Measurements from ENCODE around the gene TMEM238. TPM values are rescaled to one million over a fixed set of nuclear protein-coding genes. Genes with fewer than 3 reads are reported as not detected.
A peak's percentile ranks its signal among the peaks of the same experiment; 100 is the strongest.
"Not testable (repeated sequence)": the region's sequence is repeated elsewhere in the genome, so short reads cannot be mapped to it uniquely, and the experiment has no call there.

The TMEM238 gene
- total RNA-seq, 1 donor from 2014 or later = 0.26 TPM

DNA sequence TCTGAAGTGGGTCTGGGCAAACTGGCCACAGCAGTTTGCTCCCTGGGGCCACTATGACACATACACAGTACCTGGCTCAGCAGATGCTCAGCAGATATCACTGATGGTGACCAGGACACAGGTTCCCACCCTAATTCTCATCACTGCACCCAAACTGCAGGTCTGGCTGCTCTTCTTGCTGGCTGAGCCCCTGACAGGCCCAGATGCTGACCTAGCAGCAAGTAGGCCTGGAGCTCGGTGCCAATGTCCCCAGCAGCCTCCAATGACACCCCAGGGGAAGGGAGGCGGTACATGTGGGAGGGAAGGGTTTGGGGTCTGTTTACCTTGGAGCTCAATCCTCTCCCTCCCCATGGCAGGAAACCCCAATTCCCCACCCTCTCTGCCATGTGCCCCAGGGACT lies 18.4 kb upstream of the TMEM238 start:
- DNase-seq (ENCODE audit: low read depth in 2 of 2) = no peak

DNA sequence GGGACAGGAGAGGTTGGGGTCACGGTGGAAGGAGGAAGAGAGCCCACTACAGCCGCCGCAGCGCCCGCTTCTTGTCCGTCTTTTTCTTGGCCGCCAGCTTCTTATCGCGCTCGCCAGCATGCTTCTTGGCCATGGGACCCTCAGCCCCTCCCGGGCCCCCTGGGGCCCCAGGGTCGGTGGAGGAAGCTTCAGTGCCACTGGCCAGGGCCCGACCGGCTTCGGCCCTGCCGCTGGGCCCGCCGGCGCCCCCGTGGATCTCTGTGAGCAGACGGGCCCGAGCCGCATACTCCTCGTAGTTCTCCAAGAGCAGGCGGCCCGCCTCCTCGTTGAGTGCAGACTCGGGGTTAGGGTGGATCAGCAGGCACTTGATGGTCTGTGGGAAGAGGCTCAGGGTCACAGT lies 17.3 kb upstream of the TMEM238 start:
- DNase-seq (ENCODE audit: low read depth in 2 of 2) = not testable (repeated sequence)

DNA sequence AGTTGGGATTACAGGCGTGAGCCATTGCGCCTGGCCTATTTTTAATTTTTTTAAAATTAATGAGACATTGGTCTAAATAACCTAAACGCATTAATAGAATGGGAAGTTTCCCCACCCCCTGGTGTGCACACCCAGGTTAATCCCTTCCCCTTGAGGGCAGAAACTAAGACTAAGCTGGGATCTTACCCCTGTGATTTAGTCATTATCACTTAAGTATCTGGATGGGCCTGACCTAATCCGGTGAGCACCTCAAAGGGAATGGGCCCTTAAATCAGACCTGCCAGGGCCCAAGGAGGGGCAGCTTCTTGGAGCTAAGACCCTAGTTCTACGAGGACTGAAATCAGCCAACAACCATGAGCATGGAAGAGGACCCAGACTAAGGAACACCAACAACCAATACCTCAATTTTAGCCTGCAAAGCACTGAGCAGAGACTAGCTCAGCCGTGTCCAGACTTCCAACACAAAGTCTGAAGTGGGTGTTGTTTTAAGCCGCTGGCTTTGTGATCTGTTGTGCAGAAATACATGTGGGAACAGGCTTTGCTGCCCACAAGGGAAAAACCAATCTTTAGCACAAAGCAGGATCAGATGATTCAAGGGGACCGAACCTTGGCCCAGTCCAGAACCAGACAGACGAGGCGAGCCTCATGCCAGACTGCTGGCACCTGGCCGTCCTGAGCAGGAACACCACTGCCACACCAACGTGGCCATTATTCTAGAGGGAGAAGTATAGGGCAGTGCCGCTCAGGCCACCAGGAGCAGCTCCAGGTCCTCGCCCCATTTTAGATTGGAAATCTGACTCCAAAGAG lies 16.4 kb upstream of the TMEM238 start:
- no peak for DNase-seq (ENCODE audit: low read depth in 2 of 2)

DNA sequence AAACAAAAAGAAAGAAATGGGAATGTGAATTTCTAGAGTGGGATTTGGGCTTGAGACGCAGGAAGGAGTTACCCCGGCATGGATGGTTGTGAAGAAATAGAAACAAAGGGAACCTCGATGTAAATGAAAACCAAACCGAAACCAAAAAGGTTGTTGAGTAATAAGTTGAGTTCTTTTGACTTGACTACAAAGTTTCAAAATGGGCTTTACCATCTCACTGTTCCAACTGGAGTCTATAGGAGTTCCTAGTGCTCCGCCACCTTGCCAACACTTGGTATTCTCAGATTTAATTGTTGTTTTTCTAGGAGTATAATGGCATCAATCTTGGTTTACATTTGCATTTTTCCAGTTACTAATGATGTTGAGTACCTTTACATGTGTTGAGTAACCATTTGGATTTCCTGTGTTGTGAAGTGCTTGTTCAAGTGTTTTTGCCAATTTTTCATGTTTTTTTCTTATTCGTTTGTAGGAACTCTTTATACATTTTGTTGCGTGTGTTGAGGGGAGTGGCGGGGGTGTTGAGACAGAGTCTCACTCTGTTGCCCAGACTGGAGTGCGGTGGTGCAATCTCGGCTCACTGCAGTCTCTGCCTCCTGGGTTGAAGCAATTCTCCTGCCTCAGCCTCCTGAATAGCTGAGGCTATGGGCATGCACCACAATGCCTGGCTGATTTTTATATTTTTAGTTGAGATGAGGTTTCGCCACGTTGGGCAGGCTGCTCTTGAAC lies 14.3 kb upstream of the TMEM238 start:
- no peak for DNase-seq (ENCODE audit: low read depth in 2 of 2)

DNA sequence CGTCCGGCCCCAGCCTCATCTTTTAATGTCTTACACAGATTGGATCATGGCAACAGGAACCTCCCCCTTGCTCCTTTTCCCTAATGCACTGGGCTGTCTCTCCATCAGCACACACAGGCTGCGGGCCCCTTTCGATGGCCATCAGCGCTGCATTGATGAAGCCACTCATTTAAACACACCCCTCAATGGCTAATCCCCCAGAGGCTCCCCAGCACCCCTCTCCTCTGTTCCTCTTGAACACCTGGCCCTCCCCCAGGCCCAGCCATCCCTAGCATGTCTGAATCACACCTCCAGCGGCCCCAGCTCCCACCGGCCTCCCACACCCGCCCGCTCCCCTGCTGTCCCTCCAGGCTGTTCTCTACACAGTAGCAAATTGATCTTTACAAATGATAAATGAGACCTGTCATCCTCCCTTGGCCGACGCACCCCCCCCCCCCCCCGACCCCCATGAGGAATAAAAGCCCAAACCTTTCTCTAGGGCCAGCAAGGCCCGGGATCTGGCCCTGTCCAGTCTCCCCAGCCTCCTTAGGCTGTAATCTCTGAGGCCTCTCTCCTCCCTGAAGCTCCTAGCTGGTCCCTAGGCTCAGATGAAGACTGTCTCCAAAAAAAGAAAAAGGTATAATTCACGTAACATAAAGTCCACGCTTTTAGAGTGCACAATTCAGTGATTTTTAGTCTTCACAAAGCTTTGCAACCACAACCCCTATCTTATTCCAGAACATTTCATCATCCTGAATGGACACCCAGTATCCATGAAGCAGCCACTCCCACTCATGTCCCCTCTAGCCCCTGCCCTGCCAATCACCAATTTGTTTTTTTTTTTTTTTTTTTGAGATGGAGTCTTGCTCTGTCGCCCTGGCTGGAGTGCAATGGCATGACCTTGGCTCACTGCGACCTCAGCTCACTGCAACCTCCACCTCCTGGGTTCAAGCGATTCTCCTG lies 9.0 kb upstream of the TMEM238 start:
- DNase-seq (ENCODE audit: low read depth in 2 of 2) = no peak

DNA sequence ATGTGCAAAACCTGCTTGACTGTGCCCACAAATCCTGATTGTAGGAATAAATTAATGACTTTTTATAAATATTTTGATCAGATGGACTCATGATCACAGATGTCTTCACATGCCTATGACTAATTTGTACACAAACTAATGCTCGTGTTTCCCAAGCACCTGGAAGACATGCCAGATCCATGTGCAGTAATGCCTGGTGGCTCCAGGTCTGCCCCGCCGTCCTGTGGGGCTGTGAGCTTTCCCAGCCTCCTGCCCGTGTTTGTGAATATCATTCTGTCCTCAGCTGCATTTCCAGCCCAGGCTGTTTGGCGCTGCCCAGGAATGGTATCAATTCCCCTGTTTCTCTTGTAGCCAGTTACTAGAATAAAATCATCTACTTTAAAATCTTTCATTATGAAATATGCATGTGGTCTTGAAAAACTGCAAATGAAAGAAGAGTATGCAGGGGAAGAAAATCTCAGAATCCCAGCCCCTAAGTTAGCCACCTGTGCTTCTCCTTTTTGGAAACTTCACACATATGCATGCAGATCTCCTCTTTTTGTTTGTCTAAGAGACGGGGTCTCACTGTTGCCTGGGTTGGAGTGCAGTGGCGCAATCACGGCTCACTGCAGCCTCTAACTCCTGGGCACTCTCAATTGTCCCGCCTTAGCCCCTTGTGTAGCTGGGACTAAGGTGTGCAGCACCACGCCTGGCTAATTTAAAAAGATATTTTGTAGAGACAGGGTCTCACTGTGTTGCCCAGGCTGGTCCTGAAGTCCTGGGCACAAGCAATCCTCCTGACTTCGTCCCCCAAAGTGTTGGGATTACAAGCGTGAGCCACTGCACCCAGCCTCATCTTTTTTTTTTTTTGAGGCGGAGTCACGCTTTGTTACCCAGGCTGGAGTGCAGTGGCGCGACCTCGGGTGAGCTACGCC lies 7.9 kb upstream of the TMEM238 start:
- no peak for DNase-seq (ENCODE audit: low read depth in 2 of 2)

GRCh38 chr19:55391191-55391670 lies 7.1 kb upstream of the TMEM238 start:
- no peak for DNase-seq (ENCODE audit: low read depth in 2 of 2)

DNA sequence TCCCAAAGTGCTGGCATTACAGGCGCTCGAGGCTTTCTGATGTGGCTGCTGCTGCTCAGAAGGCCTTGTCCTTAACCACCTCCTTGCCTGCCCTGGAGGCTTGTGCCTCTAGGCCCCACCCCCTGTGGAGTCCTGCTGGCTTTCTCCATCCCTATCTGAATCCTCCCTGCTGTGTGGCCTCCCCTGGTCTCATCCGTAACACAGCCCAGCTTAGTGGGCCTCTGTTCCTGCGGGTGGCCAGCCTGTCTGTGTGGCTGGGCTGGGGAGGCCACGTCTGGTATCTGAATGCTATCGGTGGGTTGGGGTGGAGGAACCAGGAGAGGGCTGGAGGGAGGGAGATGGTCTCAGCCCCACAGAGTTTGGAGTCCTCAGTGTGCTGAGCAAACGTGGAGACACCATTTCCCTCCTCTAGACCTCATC lies 6.4 kb upstream of the TMEM238 start:
- no peak for DNase-seq (ENCODE audit: low read depth in 2 of 2)

- no peak for DNase-seq (ENCODE audit: low read depth in 2 of 2)
Measured at GRCh38 chr19:55389386-55390317, 5.6 kb upstream of the TMEM238 start.

- DNase-seq (ENCODE audit: low read depth in 2 of 2) = no peak
Measured at GRCh38 chr19:55387736-55388497, 3.8 kb upstream of the TMEM238 start.

- no peak for DNase-seq (ENCODE audit: low read depth in 2 of 2)
Measured at GRCh38 chr19:55386493-55386971, 2.4 kb upstream of the TMEM238 start.

- DNase-seq (ENCODE audit: low read depth in 2 of 2) = peak; percentile 97 to 98
Measured at GRCh38 chr19:55385724-55386492, 1.8 kb upstream of the TMEM238 start, which contains the start of gene RPL28. RPL28 (plus strand) TSS chr19:55385932; CDS start chr19:55386358, 426 bp downstream.

- DNase-seq (ENCODE audit: low read depth in 2 of 2) = peak; percentile 82 to 93
Measured at GRCh38 chr19:55384920-55385723, 1.0 kb upstream of the TMEM238 start.

GRCh38 chr19:55383279-55384130 lies 587 bp downstream of the TMEM238 start:
- peak; percentile 56 to 77 for DNase-seq (ENCODE audit: low read depth in 2 of 2)

GRCh38 chr19:55382522-55383054 lies 1.5 kb downstream of the TMEM238 start:
- DNase-seq (ENCODE audit: low read depth in 2 of 2) = no peak
